Measurements from ENCODE around the gene LRRC2. TPM values are rescaled to one million over a fixed set of nuclear protein-coding genes. Genes with fewer than 3 reads are reported as not detected.

Gene LRRC2
- total and polyA plus RNA-seq, 9 donors = 3.9 to 9.3 (median 6.2) TPM

- no peak for DNase-seq
- H3K9me3 ChIP-seq = no peaks in the 10 kb centered on the region
- H3K4me1 ChIP-seq (ENCODE audit: insufficient read depth) = no peaks in the 10 kb centered on the region
- no peaks in the 10 kb centered on the region for H3K36me3 ChIP-seq
- no peaks in the 10 kb centered on the region for H3K27me3 ChIP-seq
- 80 to 85% (median 83%) methylated on average over 1 of the region's 1 CpG for WGBS, 3 donors
- intact Hi-C loops (cut with DNase I) = loop anchor here in 1 of 4 donors (10.0 kb wide), 1 partner anchor 150 kb away; no protein-coding TSS in a partner anchor
- no peak for TF ChIP-seq EP300 (IDR thresholded peaks at IDR 0.05)
- TF ChIP-seq, protein P1, sequence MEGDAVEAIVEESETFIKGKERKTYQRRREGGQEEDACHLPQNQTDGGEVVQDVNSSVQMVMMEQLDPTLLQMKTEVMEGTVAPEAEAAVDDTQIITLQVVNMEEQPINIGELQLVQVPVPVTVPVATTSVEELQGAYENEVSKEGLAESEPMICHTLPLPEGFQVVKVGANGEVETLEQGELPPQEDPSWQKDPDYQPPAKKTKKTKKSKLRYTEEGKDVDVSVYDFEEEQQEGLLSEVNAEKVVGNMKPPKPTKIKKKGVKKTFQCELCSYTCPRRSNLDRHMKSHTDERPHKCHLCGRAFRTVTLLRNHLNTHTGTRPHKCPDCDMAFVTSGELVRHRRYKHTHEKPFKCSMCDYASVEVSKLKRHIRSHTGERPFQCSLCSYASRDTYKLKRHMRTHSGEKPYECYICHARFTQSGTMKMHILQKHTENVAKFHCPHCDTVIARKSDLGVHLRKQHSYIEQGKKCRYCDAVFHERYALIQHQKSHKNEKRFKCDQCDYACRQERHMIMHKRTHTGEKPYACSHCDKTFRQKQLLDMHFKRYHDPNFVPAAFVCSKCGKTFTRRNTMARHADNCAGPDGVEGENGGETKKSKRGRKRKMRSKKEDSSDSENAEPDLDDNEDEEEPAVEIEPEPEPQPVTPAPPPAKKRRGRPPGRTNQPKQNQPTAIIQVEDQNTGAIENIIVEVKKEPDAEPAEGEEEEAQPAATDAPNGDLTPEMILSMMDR (IDR thresholded peaks at IDR 0.05) = no peak
- no peak for TF ChIP-seq POLR2A (IDR thresholded peaks at IDR 0.05)
- no peak overlapping the region for H3K27ac ChIP-seq
- no peak overlapping the region for H3K4me3 ChIP-seq
Measured at GRCh38 chr3:46484388-46484787, 81.7 kb downstream of the LRRC2 start.

GRCh38 chr3:46483825-46484224 is 82.3 kb downstream of the LRRC2 start:
- TF ChIP-seq POLR2A (IDR thresholded peaks at IDR 0.05) = no peak
- TF ChIP-seq, protein P1 (IDR thresholded peaks at IDR 0.05) = no peak
- TF ChIP-seq EP300 (IDR thresholded peaks at IDR 0.05) = no peak
- intact Hi-C loops (cut with DNase I) = loop anchor here in 1 of 4 donors (10.0 kb wide), 1 partner anchor 151 kb away; no protein-coding TSS in a partner anchor
- DNase-seq = no peak
- Histone ChIP-seq H3K4me3 (no peak overlapping the region), H3K36me3 (no peaks in the 10 kb centered on the region), H3K27ac (no peak overlapping the region), H3K9me3 (no peaks in the 10 kb centered on the region), H3K27me3 (no peaks in the 10 kb centered on the region), H3K4me1 (ENCODE audit: insufficient read depth) (no peaks in the 10 kb centered on the region)
- 71 to 81% (median 71%) methylated on average over 2 of the region's 2 CpGs for WGBS, 3 donors

- no peak overlapping the region for H3K27ac ChIP-seq
- intact Hi-C loops (cut with DNase I) = loop anchor here in 1 of 4 donors (10.0 kb wide), 1 partner anchor 152 kb away; no protein-coding TSS in a partner anchor
- H3K4me3 ChIP-seq = no peak overlapping the region
- no peaks in the 10 kb centered on the region for H3K9me3 ChIP-seq
- no peaks in the 10 kb centered on the region for H3K36me3 ChIP-seq
- no peaks in the 10 kb centered on the region for H3K4me1 ChIP-seq (ENCODE audit: insufficient read depth)
- no peak for DNase-seq
- H3K27me3 ChIP-seq = no peaks in the 10 kb centered on the region
- no peak for TF ChIP-seq EP300 (IDR thresholded peaks at IDR 0.05)
- TF ChIP-seq, protein P1 (IDR thresholded peaks at IDR 0.05) = no peak
- no peak for TF ChIP-seq POLR2A (IDR thresholded peaks at IDR 0.05)
- 63 to 66% (median 64%) methylated on average over 1 of the region's 1 CpG for WGBS, 3 donors
Measured at GRCh38 chr3:46482632-46483350, 83.3 kb downstream of the LRRC2 start.

- Histone ChIP-seq H3K27ac (no peak overlapping the region), H3K4me3 (no peak overlapping the region), H3K9me3 (no peaks in the 10 kb centered on the region), H3K4me1 (ENCODE audit: insufficient read depth) (no peaks in the 10 kb centered on the region), H3K36me3 (no peaks in the 10 kb centered on the region), H3K27me3 (no peaks in the 10 kb centered on the region)
- TF ChIP-seq POLR2A (IDR thresholded peaks at IDR 0.05) (no peak), EP300 (IDR thresholded peaks at IDR 0.05) (no peak)
- TF ChIP-seq, protein P1 (IDR thresholded peaks at IDR 0.05) = no peak
- no peak for DNase-seq
- intact Hi-C loops (cut with DNase I) = loop anchor here in 1 of 4 donors (10.0 kb wide), 1 partner anchor 153 kb away; no protein-coding TSS in a partner anchor
- 83 to 87% (median 84%) methylated on average over 4 of the region's 4 CpGs for WGBS, 3 donors
Measured at GRCh38 chr3:46481636-46482035, 84.5 kb downstream of the LRRC2 start.
